HL-60 (cell line): ENCODE data around the gene RTN4.
A peak's percentile ranks its signal among the peaks of the same experiment; 100 is the strongest.

Source experiments
- TF ChIP-seq, protein P1 (sequence below): IDR thresholded peaks from 2 replicates; pipeline ENCODE4 v1.6.1; 2012; ENCODE audit warnings: low read depth; ENCODE audit not compliant: insufficient replicate concordance
- TF ChIP-seq, protein P2 (sequence below): IDR thresholded peaks from one replicate; pipeline ENCODE4 v1.5.1; 2011; ENCODE audit warnings: low read length, control low read depth, inconsistent platforms; ENCODE audit not compliant: insufficient read depth

DNA sequence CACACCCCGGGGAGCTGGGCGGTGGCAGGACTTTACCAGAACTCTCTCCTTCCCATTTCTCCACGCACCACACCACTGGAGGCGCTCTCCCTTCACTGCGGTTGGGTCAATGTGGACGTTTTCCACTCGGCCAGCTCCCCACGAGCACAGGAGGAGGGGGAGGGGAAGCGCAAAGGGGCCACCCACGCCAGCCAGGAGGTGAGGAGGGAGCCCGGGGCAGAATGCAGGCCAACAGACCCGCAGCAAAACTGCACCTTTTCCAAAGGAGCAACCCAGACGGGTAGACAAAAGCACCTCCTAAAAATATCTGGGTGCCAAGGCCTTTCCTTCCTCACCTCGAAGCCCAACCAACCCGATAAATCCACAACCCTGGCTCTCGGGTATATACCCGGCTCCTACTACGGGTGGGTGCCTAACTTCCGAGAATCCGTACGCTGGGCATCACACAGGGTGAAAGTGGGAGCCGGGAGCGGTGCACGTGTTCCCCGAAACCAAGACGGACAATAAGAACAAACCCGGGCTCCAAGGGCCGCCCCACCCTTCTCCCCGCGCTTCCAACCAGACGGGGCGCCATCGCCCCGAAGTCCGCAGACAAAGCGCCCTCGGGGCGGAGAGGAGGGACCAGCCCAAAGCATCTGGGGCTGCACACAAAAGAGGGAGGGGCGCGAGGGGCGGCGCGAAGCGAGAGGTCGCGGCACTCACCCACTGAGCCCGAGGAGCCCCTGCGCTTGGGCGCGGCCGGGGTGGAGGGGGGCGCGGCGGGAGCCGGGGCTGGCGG is 1.0 kb downstream of the RTN4 start:
- TF ChIP-seq, protein P1, sequence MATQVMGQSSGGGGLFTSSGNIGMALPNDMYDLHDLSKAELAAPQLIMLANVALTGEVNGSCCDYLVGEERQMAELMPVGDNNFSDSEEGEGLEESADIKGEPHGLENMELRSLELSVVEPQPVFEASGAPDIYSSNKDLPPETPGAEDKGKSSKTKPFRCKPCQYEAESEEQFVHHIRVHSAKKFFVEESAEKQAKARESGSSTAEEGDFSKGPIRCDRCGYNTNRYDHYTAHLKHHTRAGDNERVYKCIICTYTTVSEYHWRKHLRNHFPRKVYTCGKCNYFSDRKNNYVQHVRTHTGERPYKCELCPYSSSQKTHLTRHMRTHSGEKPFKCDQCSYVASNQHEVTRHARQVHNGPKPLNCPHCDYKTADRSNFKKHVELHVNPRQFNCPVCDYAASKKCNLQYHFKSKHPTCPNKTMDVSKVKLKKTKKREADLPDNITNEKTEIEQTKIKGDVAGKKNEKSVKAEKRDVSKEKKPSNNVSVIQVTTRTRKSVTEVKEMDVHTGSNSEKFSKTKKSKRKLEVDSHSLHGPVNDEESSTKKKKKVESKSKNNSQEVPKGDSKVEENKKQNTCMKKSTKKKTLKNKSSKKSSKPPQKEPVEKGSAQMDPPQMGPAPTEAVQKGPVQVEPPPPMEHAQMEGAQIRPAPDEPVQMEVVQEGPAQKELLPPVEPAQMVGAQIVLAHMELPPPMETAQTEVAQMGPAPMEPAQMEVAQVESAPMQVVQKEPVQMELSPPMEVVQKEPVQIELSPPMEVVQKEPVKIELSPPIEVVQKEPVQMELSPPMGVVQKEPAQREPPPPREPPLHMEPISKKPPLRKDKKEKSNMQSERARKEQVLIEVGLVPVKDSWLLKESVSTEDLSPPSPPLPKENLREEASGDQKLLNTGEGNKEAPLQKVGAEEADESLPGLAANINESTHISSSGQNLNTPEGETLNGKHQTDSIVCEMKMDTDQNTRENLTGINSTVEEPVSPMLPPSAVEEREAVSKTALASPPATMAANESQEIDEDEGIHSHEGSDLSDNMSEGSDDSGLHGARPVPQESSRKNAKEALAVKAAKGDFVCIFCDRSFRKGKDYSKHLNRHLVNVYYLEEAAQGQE = no peak
- TF ChIP-seq, protein P2, sequence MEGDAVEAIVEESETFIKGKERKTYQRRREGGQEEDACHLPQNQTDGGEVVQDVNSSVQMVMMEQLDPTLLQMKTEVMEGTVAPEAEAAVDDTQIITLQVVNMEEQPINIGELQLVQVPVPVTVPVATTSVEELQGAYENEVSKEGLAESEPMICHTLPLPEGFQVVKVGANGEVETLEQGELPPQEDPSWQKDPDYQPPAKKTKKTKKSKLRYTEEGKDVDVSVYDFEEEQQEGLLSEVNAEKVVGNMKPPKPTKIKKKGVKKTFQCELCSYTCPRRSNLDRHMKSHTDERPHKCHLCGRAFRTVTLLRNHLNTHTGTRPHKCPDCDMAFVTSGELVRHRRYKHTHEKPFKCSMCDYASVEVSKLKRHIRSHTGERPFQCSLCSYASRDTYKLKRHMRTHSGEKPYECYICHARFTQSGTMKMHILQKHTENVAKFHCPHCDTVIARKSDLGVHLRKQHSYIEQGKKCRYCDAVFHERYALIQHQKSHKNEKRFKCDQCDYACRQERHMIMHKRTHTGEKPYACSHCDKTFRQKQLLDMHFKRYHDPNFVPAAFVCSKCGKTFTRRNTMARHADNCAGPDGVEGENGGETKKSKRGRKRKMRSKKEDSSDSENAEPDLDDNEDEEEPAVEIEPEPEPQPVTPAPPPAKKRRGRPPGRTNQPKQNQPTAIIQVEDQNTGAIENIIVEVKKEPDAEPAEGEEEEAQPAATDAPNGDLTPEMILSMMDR = peak; percentile 60
